H9 (cell line): ENCODE data around the gene PTPN3. TPM values are rescaled to one million over a fixed set of nuclear protein-coding genes. Genes with fewer than 3 reads are reported as not detected.

Experiments
- DNase-seq: peaks from one replicate; pipeline ENCODE4 v3.0.0-alpha.2; 2017
- H2AFZ ChIP-seq: one replicate; pipeline ENCODE4 v1.6.1; 2013; ENCODE audit warnings: mild to moderate bottlenecking, low read length, control low read depth, moderate library complexity
- H2AK5ac ChIP-seq: 2 replicates; pipeline ENCODE4 v1.6.1; 2013; ENCODE audit warnings: low read length, control low read depth, mixed read lengths; ENCODE audit not compliant: insufficient read length
- H2BK120ac ChIP-seq: one replicate; pipeline ENCODE4 v1.6.1; 2013; ENCODE audit warnings: low read depth, mild to moderate bottlenecking, low read length, control low read depth, inconsistent platforms; ENCODE audit not compliant: poor library complexity, severe bottlenecking
- H2BK12ac ChIP-seq: 2 replicates; pipeline ENCODE4 v1.6.1; 2013; ENCODE audit warnings: low read length, control low read depth, mixed read lengths, low read depth; ENCODE audit not compliant: insufficient read length
- H2BK15ac ChIP-seq: 2 replicates; pipeline ENCODE4 v1.6.1; 2013; ENCODE audit warnings: low read depth, low read length, control low read depth
- H2BK20ac ChIP-seq: one replicate; pipeline ENCODE4 v1.6.1; 2013; ENCODE audit warnings: low read depth, mild to moderate bottlenecking, low read length, control low read depth, inconsistent platforms; ENCODE audit not compliant: poor library complexity, severe bottlenecking
- H2BK5ac ChIP-seq: 2 replicates; pipeline ENCODE4 v1.6.1; 2013; ENCODE audit warnings: low read length, control low read depth, mixed read lengths; ENCODE audit not compliant: insufficient read length
- H3K14ac ChIP-seq: 2 replicates; pipeline ENCODE4 v1.6.1; 2013; ENCODE audit warnings: low read length, control low read depth; ENCODE audit not compliant: insufficient read depth
- H3K18ac ChIP-seq: 2 replicates; pipeline ENCODE4 v1.6.1; 2013; ENCODE audit warnings: low read depth, mild to moderate bottlenecking, mixed read lengths, low read length, control low read depth; ENCODE audit not compliant: insufficient read length
- H3K23ac ChIP-seq: 2 replicates; pipeline ENCODE4 v1.6.1; 2013; ENCODE audit warnings: low read length, control low read depth, mixed read lengths, low read depth; ENCODE audit not compliant: insufficient read length
- H3K23me2 ChIP-seq: 2 replicates; pipeline ENCODE4 v1.6.1; 2013; ENCODE audit warnings: low read depth, mild to moderate bottlenecking, mixed read lengths, low read length, control low read depth; ENCODE audit not compliant: insufficient read length, poor library complexity, severe bottlenecking
- H3K27ac ChIP-seq: 2 replicates; pipeline ENCODE4 v1.5.1; 2013; ENCODE audit warnings: low read length, control low read depth, mixed read lengths, low read depth; ENCODE audit not compliant: insufficient read length
- H3K27me3 ChIP-seq: 2 replicates; pipeline ENCODE4 v1.6.1; 2013; ENCODE audit warnings: low read length, control low read depth, inconsistent platforms; ENCODE audit not compliant: insufficient read depth
- H3K4ac ChIP-seq: 2 replicates; pipeline ENCODE4 v1.6.1; 2013; ENCODE audit warnings: low read depth, mild to moderate bottlenecking, control low read depth, inconsistent platforms, low read length, moderate library complexity
- H3K4me1 ChIP-seq: 2 replicates; pipeline ENCODE4 v1.6.1; 2013; ENCODE audit warnings: low read length, control low read depth, inconsistent platforms; ENCODE audit not compliant: insufficient read depth
- H3K4me2 ChIP-seq: 2 replicates; pipeline ENCODE4 v1.6.1; 2013; ENCODE audit warnings: low read length, control low read depth, mixed read lengths; ENCODE audit not compliant: insufficient read length, insufficient read depth
- H3K56ac ChIP-seq: 2 replicates; pipeline ENCODE4 v1.6.1; 2013; ENCODE audit warnings: low read depth, mild to moderate bottlenecking, mixed read lengths, low read length, control low read depth; ENCODE audit not compliant: insufficient read length
- H3K79me1 ChIP-seq: 2 replicates; pipeline ENCODE4 v1.6.1; 2013; ENCODE audit warnings: low read depth, mild to moderate bottlenecking, moderate library complexity, low read length, control low read depth, inconsistent platforms; ENCODE audit not compliant: insufficient read depth, poor library complexity, severe bottlenecking
- H3K79me2 ChIP-seq: 2 replicates; pipeline ENCODE4 v1.6.1; 2013; ENCODE audit warnings: low read length, control low read depth, inconsistent platforms; ENCODE audit not compliant: insufficient read depth
- H3K9ac ChIP-seq: 2 replicates; pipeline ENCODE4 v1.6.1; 2013; ENCODE audit warnings: low read length, control low read depth, mixed read lengths; ENCODE audit not compliant: insufficient read length; ENCODE audit errors: extremely low read depth
- H3K9me3 ChIP-seq: one replicate; pipeline ENCODE4 v1.6.1; 2013; ENCODE audit warnings: low read depth, low read length, inconsistent platforms; ENCODE audit not compliant: control insufficient read depth
- H3T11ph ChIP-seq: one replicate; pipeline ENCODE4 v1.6.1; 2013; ENCODE audit warnings: mild to moderate bottlenecking, low read length, control low read depth, inconsistent platforms
- H4K20me1 ChIP-seq: one replicate; pipeline ENCODE4 v1.6.1; 2013; ENCODE audit not compliant: control insufficient read depth, insufficient read length, insufficient read depth
- H4K5ac ChIP-seq: 2 replicates; pipeline ENCODE4 v1.6.1; 2013; ENCODE audit warnings: low read depth, mild to moderate bottlenecking, mixed read lengths, low read length, control low read depth; ENCODE audit not compliant: insufficient read length
- H4K8ac ChIP-seq: replicated peaks from 2 replicates; pipeline ENCODE4 v1.6.1; 2013; ENCODE audit warnings: low read length, control low read depth, mixed read lengths, low read depth; ENCODE audit not compliant: insufficient read length
- H4K91ac ChIP-seq: 2 replicates; pipeline ENCODE4 v1.6.1; 2013; ENCODE audit warnings: low read depth, mild to moderate bottlenecking, moderate library complexity, mixed read lengths, low read length, control low read depth; ENCODE audit not compliant: insufficient read length
- H3K27ac Mint-ChIP-seq, 3 experiments: 2 replicates in 2 of 3; 3 replicates in 1 of 3; pipeline ENCODE4 v1.8.0; 2020 to 2021; ENCODE audit warnings: mixed read lengths in 3 of 3, mild to moderate bottlenecking in 1 of 3, moderate library complexity in 1 of 3
- H3K27me3 Mint-ChIP-seq: 2 replicates; pipeline ENCODE4 v1.8.0; 2021; ENCODE audit warnings: low read depth, mild to moderate bottlenecking, moderate library complexity, mixed read lengths
- H3K36me3 Mint-ChIP-seq, 3 experiments: 2 replicates in 2 of 3; 3 replicates in 1 of 3; pipeline ENCODE4 v1.8.0; 2020 to 2021; ENCODE audit warnings: low read depth in 3 of 3, mixed read lengths in 3 of 3; ENCODE audit not compliant: insufficient read depth in 1 of 3
- H3K4me1 Mint-ChIP-seq, 2 experiments: 2 replicates each; pipeline ENCODE4 v1.8.0; 2020; ENCODE audit warnings: mixed read lengths in 2 of 2
- H3K4me3 Mint-ChIP-seq, 2 experiments: 2 replicates in 1 of 2; 3 replicates in 1 of 2; pipeline ENCODE4 v1.8.0; 2020 to 2021; ENCODE audit warnings: mild to moderate bottlenecking in 2 of 2, mixed read lengths in 2 of 2, moderate library complexity in 1 of 2
- H3K9me3 Mint-ChIP-seq, 2 experiments: 2 replicates in 1 of 2; 3 replicates in 1 of 2; pipeline ENCODE4 v1.8.0; 2020; ENCODE audit warnings: mild to moderate bottlenecking in 2 of 2, mixed read lengths in 2 of 2, moderate library complexity in 1 of 2
- WGBS: extraction: QIAGEN DNeasy Blood & Tissue Kit; methylation state at CpG from one replicate; pipeline ENCODE4 v1.1.7; 2013; ENCODE audit warnings: missing lambda C conversion rate, low lambda C conversion rate, mixed read lengths; ENCODE audit not compliant: insufficient read length; ENCODE audit errors: extremely low coverage; 5-methylcytosine and 5-hydroxymethylcytosine counted together
- total RNA-seq: library from RNA; stranded (reverse); gene quantifications from 2 replicates; pipeline ENCODE4 v1.2.1, GENCODE V29; 2021
- TF ChIP-seq, protein P1 (sequence below): fragments of 200-600 bp; sonication (generic); conservative IDR thresholded peaks from 3 replicates; pipeline ENCODE4 v1.8.0; 2021; ENCODE audit warnings: antibody characterized with exemption, mild to moderate bottlenecking

Gene PTPN3
- total RNA-seq, 1 experiment from 2014 or later, result 2.6 TPM

DNA sequence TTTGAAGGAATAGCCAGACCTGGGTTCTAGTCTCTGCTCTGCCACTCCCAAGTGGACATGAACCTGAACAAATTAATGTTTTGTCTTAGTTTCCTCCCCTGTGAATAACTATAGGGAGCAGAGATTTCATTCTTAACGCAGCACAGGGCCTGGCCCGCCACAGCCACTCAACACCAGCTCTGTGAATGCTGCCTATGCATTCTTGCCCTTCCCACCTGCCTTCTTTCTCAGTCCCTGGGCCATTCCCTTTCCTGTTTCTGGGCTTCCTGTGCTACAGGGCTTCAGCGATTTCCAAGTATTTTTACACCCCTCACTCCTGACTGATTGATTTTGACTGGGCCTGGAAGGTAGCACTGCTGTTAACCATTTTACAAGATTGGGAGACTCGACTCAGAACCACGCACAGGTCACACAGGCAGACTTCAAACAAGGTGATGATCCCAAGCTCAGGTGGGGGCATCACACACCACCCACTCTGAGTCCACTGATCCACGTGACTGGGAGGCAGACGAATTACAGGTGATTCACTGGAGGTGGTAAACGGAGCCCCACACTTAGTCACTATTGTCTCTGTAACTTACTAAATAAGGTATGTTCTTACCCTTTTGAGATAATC lies 21.4 kb downstream of the PTPN3 start:
- H4K5ac ChIP-seq, result no peak overlapping the region
- no peak overlapping the region for H3K4ac ChIP-seq
- H2BK20ac ChIP-seq, result no peak overlapping the region
- no peaks in the 10 kb centered on the region for H3K79me1 ChIP-seq
- no peak overlapping the region for H2AFZ ChIP-seq
- no peaks in the 10 kb centered on the region for H3K27me3 Mint-ChIP-seq
- no peak overlapping the region for H2BK5ac ChIP-seq
- H3K27me3 ChIP-seq, result no peaks in the 10 kb centered on the region
- H2AK5ac ChIP-seq, result no peak overlapping the region
- no peak overlapping the region for H3T11ph ChIP-seq
- no peaks in the 10 kb centered on the region for H3K9me3 ChIP-seq
- H2BK120ac ChIP-seq, result no peak overlapping the region
- no peak overlapping the region for H3K56ac ChIP-seq
- H3K4me2 ChIP-seq, result no peak overlapping the region
- H4K91ac ChIP-seq, result no peak overlapping the region
- no peak overlapping the region for H3K18ac ChIP-seq
- H3K4me1 Mint-ChIP-seq, result peaks cover 0 to 6% of the 10 kb centered on the region in 2 experiments; a peak in 1 of 4 replicates
- no peak overlapping the region for H2BK12ac ChIP-seq
- H3K4me3 Mint-ChIP-seq, result no peak overlapping the region
- no peak overlapping the region for H4K8ac ChIP-seq
- H3K79me2 ChIP-seq, result no peaks in the 10 kb centered on the region
- H4K20me1 ChIP-seq, result no peaks in the 10 kb centered on the region
- H3K23ac ChIP-seq, result no peak overlapping the region
- no peak overlapping the region for H2BK15ac ChIP-seq
- no peak overlapping the region for H3K27ac Mint-ChIP-seq
- WGBS, result no CpG with 5 or more reads among the region's 8 CpGs
- H3K27ac ChIP-seq, result no peak overlapping the region
- no peaks in the 10 kb centered on the region for H3K9me3 Mint-ChIP-seq
- TF ChIP-seq, protein P1, sequence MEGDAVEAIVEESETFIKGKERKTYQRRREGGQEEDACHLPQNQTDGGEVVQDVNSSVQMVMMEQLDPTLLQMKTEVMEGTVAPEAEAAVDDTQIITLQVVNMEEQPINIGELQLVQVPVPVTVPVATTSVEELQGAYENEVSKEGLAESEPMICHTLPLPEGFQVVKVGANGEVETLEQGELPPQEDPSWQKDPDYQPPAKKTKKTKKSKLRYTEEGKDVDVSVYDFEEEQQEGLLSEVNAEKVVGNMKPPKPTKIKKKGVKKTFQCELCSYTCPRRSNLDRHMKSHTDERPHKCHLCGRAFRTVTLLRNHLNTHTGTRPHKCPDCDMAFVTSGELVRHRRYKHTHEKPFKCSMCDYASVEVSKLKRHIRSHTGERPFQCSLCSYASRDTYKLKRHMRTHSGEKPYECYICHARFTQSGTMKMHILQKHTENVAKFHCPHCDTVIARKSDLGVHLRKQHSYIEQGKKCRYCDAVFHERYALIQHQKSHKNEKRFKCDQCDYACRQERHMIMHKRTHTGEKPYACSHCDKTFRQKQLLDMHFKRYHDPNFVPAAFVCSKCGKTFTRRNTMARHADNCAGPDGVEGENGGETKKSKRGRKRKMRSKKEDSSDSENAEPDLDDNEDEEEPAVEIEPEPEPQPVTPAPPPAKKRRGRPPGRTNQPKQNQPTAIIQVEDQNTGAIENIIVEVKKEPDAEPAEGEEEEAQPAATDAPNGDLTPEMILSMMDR, result no peak
- H3K4me1 ChIP-seq, result no peaks in the 10 kb centered on the region
- no peak overlapping the region for H3K9ac ChIP-seq
- H3K23me2 ChIP-seq, result no peaks in the 10 kb centered on the region
- no peak overlapping the region for H3K14ac ChIP-seq
- H3K36me3 Mint-ChIP-seq, result no peaks in the 10 kb centered on the region
- DNase-seq, result no peak
